ENCODE measurements around the gene AOAH. TPM values are rescaled to one million over a fixed set of nuclear protein-coding genes. Genes with fewer than 3 reads are reported as not detected.

The AOAH gene
- polyA plus RNA-seq (ENCODE audit: insufficient read length in 3 of 3): 1 to 10 TPM; 2.5 to 3.3 (median 3.1) TPM
- long read RNA-seq, donor 1: 0 reads
- long read RNA-seq, donor 2: 0 reads
- long read RNA-seq, donor 3, partial matches to known transcripts: 0 of 1 reads
- long read RNA-seq, donor 3, other reads (novel, unspliced or antisense): 0 of 1 reads
- long read RNA-seq, donor 4: 0 reads
- long read RNA-seq, donor 5: 0 reads
- long read RNA-seq, donor 6: 0 reads
- long read RNA-seq, donor 7: 0 reads
- long read RNA-seq, donor 8: 0 reads
- long read RNA-seq, donor 9: 0 reads
- long read RNA-seq, donor 10, partial matches to known transcripts: 5 of 5 reads
- long read RNA-seq, donor 10, other reads (novel, unspliced or antisense): 0 of 5 reads
- long read RNA-seq, donor 11, partial matches to known transcripts: 0 of 1 reads
- long read RNA-seq, donor 11, other reads (novel, unspliced or antisense): 0 of 1 reads
- long read RNA-seq, donor 12: 0 reads
- long read RNA-seq, donor 13: 0 reads
- long read RNA-seq, donor 14: 0 reads
- long read RNA-seq, donor 15: 0 reads
- long read RNA-seq, donor 16, partial matches to known transcripts: 0 of 1 reads
- long read RNA-seq, donor 16, other reads (novel, unspliced or antisense): 0 of 1 reads

GRCh38 chr7:36723951-36724664, at the start of gene AOAH:
Gene AOAH (minus strand): TSS chr7:36724494. CDS start chr7:36724148, 346 bp downstream.
- no peak for DNase-seq (ENCODE audit: extremely low read depth in 1 of 11, low read depth in 9 of 11, low spot score in 4 of 11)

- DNase-seq (ENCODE audit: extremely low read depth in 1 of 11, low read depth in 9 of 11, low spot score in 4 of 11): no peak
Measured at GRCh38 chr7:36766451-36766850, 42.2 kb upstream of the AOAH start.

- no peak for DNase-seq (ENCODE audit: extremely low read depth in 1 of 11, low read depth in 9 of 11, low spot score in 4 of 11)
Measured at GRCh38 chr7:36765605-36766004, 41.3 kb upstream of the AOAH start.

- no peak for DNase-seq (ENCODE audit: extremely low read depth in 1 of 11, low read depth in 9 of 11, low spot score in 4 of 11)
Measured at GRCh38 chr7:36764929-36765328, 40.6 kb upstream of the AOAH start.

GRCh38 chr7:36763132-36763816, 39.0 kb upstream of the AOAH start:
- DNase-seq (ENCODE audit: extremely low read depth in 1 of 11, low read depth in 9 of 11, low spot score in 4 of 11): no peak

- DNase-seq (ENCODE audit: extremely low read depth in 1 of 11, low read depth in 9 of 11, low spot score in 4 of 11): no peak
Measured at GRCh38 chr7:36762394-36762793, 38.1 kb upstream of the AOAH start.

- no peak for DNase-seq (ENCODE audit: extremely low read depth in 1 of 11, low read depth in 9 of 11, low spot score in 4 of 11)
Measured at GRCh38 chr7:36761835-36762234, 37.5 kb upstream of the AOAH start.

- no peak for DNase-seq (ENCODE audit: extremely low read depth in 1 of 11, low read depth in 9 of 11, low spot score in 4 of 11)
Measured at GRCh38 chr7:36760856-36761762, 36.8 kb upstream of the AOAH start.

GRCh38 chr7:36758879-36759278, 34.6 kb upstream of the AOAH start:
- no peak for DNase-seq (ENCODE audit: extremely low read depth in 1 of 11, low read depth in 9 of 11, low spot score in 4 of 11)

GRCh38 chr7:36755484-36755883, 31.2 kb upstream of the AOAH start:
- no peak for DNase-seq (ENCODE audit: extremely low read depth in 1 of 11, low read depth in 9 of 11, low spot score in 4 of 11)

- no peak for DNase-seq (ENCODE audit: extremely low read depth in 1 of 11, low read depth in 9 of 11, low spot score in 4 of 11)
Measured at GRCh38 chr7:36752026-36752711, 27.9 kb upstream of the AOAH start.

GRCh38 chr7:36750451-36750850, 26.2 kb upstream of the AOAH start:
- no peak for DNase-seq (ENCODE audit: extremely low read depth in 1 of 11, low read depth in 9 of 11, low spot score in 4 of 11)

GRCh38 chr7:36749282-36749960, 25.1 kb upstream of the AOAH start:
- no peak for DNase-seq (ENCODE audit: extremely low read depth in 1 of 11, low read depth in 9 of 11, low spot score in 4 of 11)

GRCh38 chr7:36748017-36748487, 23.8 kb upstream of the AOAH start:
- DNase-seq (ENCODE audit: extremely low read depth in 1 of 11, low read depth in 9 of 11, low spot score in 4 of 11): no peak

- DNase-seq (ENCODE audit: extremely low read depth in 1 of 11, low read depth in 9 of 11, low spot score in 4 of 11): peak in 1 of 11 donors; percentile 9
Measured at GRCh38 chr7:36747280-36748016, 23.2 kb upstream of the AOAH start.

GRCh38 chr7:36746347-36746746, 22.1 kb upstream of the AOAH start:
- DNase-seq (ENCODE audit: extremely low read depth in 1 of 11, low read depth in 9 of 11, low spot score in 4 of 11): no peak
